T-cell (primary cell): Measurements from ENCODE around the gene MYBPC3. TPM values are rescaled to one million over a fixed set of nuclear protein-coding genes. Genes with fewer than 3 reads are reported as not detected.

ENCODE experiments used
- ATAC-seq, 4 experiments: fragments of 200-7000 bp in 3 of 4; fragments of 150-1000 bp in 1 of 4; cut with Tn5 transposase; replicated peaks in 1 of 4; 1 replicate in 3 of 4; 2 replicates in 1 of 4; pipeline ENCODE4 v1.10.0; 2021; ENCODE audit warnings: moderate library complexity in 3 of 4, mild to moderate bottlenecking in 2 of 4, moderate number of reproducible peaks in 1 of 4
- CTCF ChIA-PET, 2 donors: fragments of 300-600 bp; sonication (Branson Sonifier 250); formaldehyde crosslinking; loops; one replicate each; lab custom pipeline; 2022; ENCODE audit warnings: antibody characterized with exemption in 2 of 2; lab: Charles Lee
- POLR2A ChIA-PET, 2 donors: fragments of 300-600 bp; sonication (Branson Sonifier 250); formaldehyde crosslinking; loops; one replicate each; lab custom pipeline; 2022; ENCODE audit warnings: antibody characterized with exemption in 2 of 2; lab: Charles Lee
- DNase-seq, 35 experiments: peaks; one replicate each; pipeline versions ENCODE4 v3.0.0 to v3.0.0-alpha.2; 2013 to 2023
- H3K27ac ChIP-seq: one replicate; pipeline ENCODE4 v1.5.1; 2013; ENCODE audit warnings: low read length
- H3K27me3 ChIP-seq, 2 experiments: replicated peaks in 1 of 2; 1 replicate in 1 of 2; 2 replicates in 1 of 2; pipeline versions ENCODE4 v1.6.1 to v1.7.0; 2013; ENCODE audit warnings: low read length in 1 of 2, mixed read lengths in 1 of 2; ENCODE audit not compliant: control insufficient read depth in 2 of 2, insufficient read depth in 2 of 2; ENCODE audit errors: extremely low read depth in 1 of 2
- H3K36me3 ChIP-seq, 2 donors: 1 replicate in 1 of 2; 2 replicates in 1 of 2; pipeline versions ENCODE4 v1.6.1 to v1.7.0; 2013; ENCODE audit warnings: low read length in 1 of 2; ENCODE audit not compliant: control insufficient read depth in 2 of 2, insufficient read depth in 1 of 2; ENCODE audit errors: extremely low read depth in 1 of 2
- H3K4me1 ChIP-seq, 2 experiments: 1 replicate in 1 of 2; 2 replicates in 1 of 2; pipeline versions ENCODE4 v1.6.1 to v1.7.0; 2013; ENCODE audit warnings: low read length in 2 of 2, mixed read lengths in 1 of 2; ENCODE audit not compliant: insufficient read depth in 2 of 2, control insufficient read depth in 1 of 2; ENCODE audit errors: extremely low read depth in 1 of 2
- H3K4me3 ChIP-seq, 2 donors: 1 replicate in 1 of 2; 2 replicates in 1 of 2; pipeline versions ENCODE4 v1.5.1 to v1.7.0; 2013; ENCODE audit warnings: mild to moderate bottlenecking in 2 of 2, low read length in 1 of 2, moderate library complexity in 1 of 2; ENCODE audit not compliant: control insufficient read depth in 1 of 2; ENCODE audit errors: extremely low read depth in 1 of 2
- H3K9me3 ChIP-seq: 2 replicates; pipeline ENCODE4 v1.7.0; 2013
- H3K27ac Mint-ChIP-seq, 2 donors: one replicate each; pipeline ENCODE4 v1.8.0; 2020 to 2021; ENCODE audit warnings: mild to moderate bottlenecking in 2 of 2, mixed read lengths in 2 of 2
- H3K27me3 Mint-ChIP-seq, 2 donors: one replicate each; pipeline ENCODE4 v1.8.0; 2021 to 2022; ENCODE audit warnings: mixed read lengths in 2 of 2
- H3K36me3 Mint-ChIP-seq: one replicate; pipeline ENCODE4 v1.8.0; 2021; ENCODE audit warnings: mixed read lengths
- H3K4me1 Mint-ChIP-seq, 3 donors: one replicate each; pipeline ENCODE4 v1.8.0; 2020 to 2022; ENCODE audit warnings: mixed read lengths in 3 of 3, mild to moderate bottlenecking in 1 of 3
- H3K4me3 Mint-ChIP-seq, 3 donors: one replicate each; pipeline ENCODE4 v1.8.0; 2020 to 2022; ENCODE audit warnings: mild to moderate bottlenecking in 3 of 3, mixed read lengths in 3 of 3, moderate library complexity in 3 of 3
- H3K9me3 Mint-ChIP-seq, 3 donors: one replicate each; pipeline ENCODE4 v1.8.0; 2020 to 2022; ENCODE audit warnings: mixed read lengths in 3 of 3
- WGBS: methylation state at CpG from one replicate; pipeline ENCODE4 v1.1.5; 2013; ENCODE audit warnings: missing lambda C conversion rate; ENCODE audit not compliant: insufficient coverage; 5-methylcytosine and 5-hydroxymethylcytosine counted together
- total RNA-seq, 35 experiments: library from RNA in 6 of 35; stranded (reverse) in 6 of 35; fragments of 120-200 nt in 1 of 35; gene quantifications; one replicate each; pipeline versions ENCODE4 v1.2.1 to v1.2.4 and lab custom pipeline; 2013 to 2026

Gene MYBPC3
- total RNA-seq, 5 donors from 2014 or later (not counting 1 experiment from before 2014, with no cell fraction given) = not detected

DNA sequence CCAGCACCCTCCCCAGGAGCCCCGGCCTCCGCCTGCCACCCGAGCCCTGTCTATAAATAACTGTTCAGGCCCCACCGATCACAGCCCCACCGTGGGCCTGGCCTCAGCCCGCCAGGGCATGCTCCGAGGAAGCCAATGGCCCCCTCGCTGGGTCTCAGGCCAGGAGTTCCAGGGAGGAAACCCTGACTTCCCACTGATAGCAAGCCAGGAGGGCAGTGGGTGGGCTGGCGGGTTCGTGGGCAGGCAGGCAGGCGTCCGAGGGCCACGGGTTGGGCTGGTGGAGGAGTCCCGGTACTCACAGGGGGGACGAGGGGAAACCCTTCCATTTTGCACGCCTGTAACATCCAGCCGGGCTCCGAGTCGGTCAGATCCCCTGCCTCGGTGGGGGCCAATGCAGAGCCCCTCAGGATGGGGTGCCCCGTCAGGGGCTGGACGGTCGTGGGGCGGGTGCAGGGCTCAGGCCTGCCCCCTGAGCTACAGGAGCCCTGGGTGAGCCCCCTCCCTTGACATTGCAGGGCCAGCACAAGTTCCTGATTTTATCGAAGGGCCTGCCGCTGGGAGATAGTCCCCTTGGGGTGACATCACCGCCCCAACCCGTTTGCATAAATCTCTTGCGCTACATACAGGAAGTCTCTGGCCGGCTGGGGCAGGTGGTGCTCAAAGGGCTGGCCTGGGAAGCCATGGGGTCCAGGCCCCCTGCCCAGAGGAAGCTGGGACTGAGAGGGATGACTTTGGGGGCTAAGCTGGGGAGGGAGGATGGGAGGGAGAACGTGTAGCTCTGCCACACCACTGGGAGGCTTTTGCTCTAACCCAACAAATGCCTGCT is 25.7 kb upstream of the MYBPC3 start, which contains the start of gene SPI1:
Gene SPI1, minus strand, starts transcription at position 538 of the 826 bp plus-strand sequence. Its CDS starts 194 bp downstream, at position 344.
- POLR2A ChIA-PET = no interaction called here
- no peaks in the 10 kb centered on the region for H3K36me3 ChIP-seq
- Mint-ChIP-seq H3K4me3 (peak within 1 kb of the TSS in 1 of 3 donors; percentile 47), H3K9me3 (no peaks in the 10 kb centered on the region), H3K36me3 (no peaks in the 10 kb centered on the region), H3K27me3 (no peaks in the 10 kb centered on the region), H3K4me1 (peaks cover 2 to 6% (median 6%) of the 10 kb centered on the region in 3 donors), H3K27ac (peak within 1 kb of the TSS in 1 of 2 donors; percentile 67)
- CTCF ChIA-PET = no interaction called here
- 62% methylated on average over 26 of the region's 31 CpGs for WGBS
- H3K4me3 ChIP-seq = peak within 1 kb of the TSS in 1 of 2 donors; percentile 11
- peak in 1 of 4 experiments; percentile 33 for ATAC-seq
- no peaks in the 10 kb centered on the region for H3K9me3 ChIP-seq
- no peak within 1 kb of the TSS for H3K27ac ChIP-seq
- peak in 8 of 35 experiments; percentile 12 to 60 (median 26) for DNase-seq
- H3K4me1 ChIP-seq = peaks cover 0 to 13% of the 10 kb centered on the region in 2 experiments
- no peaks in the 10 kb centered on the region for H3K27me3 ChIP-seq

DNA sequence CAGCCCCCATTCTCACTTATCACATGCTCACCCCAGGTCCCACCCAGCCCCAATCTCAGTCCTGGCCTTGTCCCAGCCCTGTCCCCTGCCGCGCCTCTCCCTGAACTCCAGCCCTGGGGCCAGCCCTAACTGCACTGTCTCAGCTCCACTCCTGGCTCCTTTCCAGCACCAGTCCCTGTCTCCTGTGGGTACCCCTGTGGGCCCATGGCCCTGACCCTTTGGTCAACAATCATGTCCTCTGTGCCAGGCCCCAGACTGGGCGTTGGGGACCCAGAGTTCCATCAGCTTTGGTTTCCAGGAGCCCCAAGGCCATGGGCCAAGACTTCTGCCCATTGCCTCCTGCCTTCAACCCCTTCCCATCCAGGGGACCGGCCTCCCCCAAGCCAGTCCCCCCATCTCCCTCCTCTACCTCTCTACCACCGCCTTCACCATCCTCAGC is 25.1 kb upstream of the MYBPC3 start:
- peak overlapping the region in 1 of 2 donors; percentile 11 for H3K4me3 ChIP-seq
- H3K36me3 ChIP-seq = no peaks in the 10 kb centered on the region
- POLR2A ChIA-PET = no interaction called here
- no peaks in the 10 kb centered on the region for H3K9me3 ChIP-seq
- no peaks in the 10 kb centered on the region for H3K9me3 Mint-ChIP-seq
- no peaks in the 10 kb centered on the region for H3K27me3 ChIP-seq
- no peaks in the 10 kb centered on the region for H3K27me3 Mint-ChIP-seq
- peak overlapping the region in 1 of 3 donors; percentile 47 for H3K4me3 Mint-ChIP-seq
- H3K36me3 Mint-ChIP-seq = no peaks in the 10 kb centered on the region
- 77% methylated on average over 5 of the region's 5 CpGs for whole genome bisulfite sequencing
- H3K4me1 Mint-ChIP-seq = peaks cover 2 to 6% (median 5%) of the 10 kb centered on the region in 3 donors
- no peak overlapping the region for H3K27ac ChIP-seq
- no peak overlapping the region for H3K27ac Mint-ChIP-seq
- CTCF ChIA-PET = interaction anchor here in 1 of 2 donors (0.5 kb wide), 1 partner anchor 248 kb away, joined by 3 read pairs; no protein-coding TSS in a partner anchor
- DNase-seq (no peak), ATAC-seq (no peak)
- peaks cover 0 to 13% of the 10 kb centered on the region in 2 experiments for H3K4me1 ChIP-seq

DNA sequence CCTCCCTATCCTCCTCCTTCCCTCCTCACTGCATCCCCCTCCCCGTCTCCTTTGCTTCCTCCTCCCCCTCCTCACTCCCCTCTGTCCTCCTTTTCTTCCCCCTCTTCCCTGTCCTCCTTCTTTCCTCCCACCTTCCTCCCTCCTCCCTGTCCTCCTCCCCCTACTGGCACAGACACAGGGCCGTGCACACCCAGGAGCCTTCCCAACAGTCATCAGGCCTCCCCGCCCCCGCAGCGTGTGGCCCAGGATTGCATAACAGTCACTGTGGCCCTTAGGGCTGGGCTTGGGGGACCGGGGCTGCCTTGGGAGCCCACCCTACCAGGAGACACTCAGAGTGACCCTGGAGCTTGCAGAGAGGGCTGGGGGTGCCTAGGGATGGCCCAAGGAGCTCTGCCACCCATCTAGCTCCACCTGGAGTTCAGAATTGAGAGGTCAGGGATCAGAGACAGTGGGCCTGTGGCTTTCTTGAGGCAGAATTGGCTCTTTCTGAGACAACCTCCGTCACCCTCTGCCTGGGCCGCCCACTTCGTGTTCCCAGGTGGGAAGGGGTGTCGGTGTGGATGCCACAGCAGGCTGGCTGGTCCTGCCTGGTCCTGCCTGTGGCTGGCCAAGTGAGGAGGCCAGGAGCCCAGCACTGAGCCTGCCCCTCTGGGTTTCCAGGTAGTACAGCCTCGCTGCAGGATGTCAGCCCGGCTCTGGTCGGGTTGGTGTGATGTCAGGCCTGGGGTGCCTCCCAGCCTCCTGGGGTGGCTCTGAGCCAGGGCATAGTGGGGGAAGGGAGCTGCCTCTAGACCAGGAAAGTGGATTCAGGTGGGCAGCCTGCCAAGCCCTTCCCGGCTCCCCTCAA is 24.2 kb upstream of the MYBPC3 start:
- H3K27ac ChIP-seq = no peak overlapping the region
- DNase-seq (no peak), ATAC-seq (no peak)
- no peak overlapping the region for H3K27ac Mint-ChIP-seq
- no peaks in the 10 kb centered on the region for H3K36me3 Mint-ChIP-seq
- no peaks in the 10 kb centered on the region for H3K27me3 ChIP-seq
- no peaks in the 10 kb centered on the region for H3K27me3 Mint-ChIP-seq
- ChIA-PET CTCF (interaction anchor here in 1 of 2 donors (0.5 to 0.6 kb wide), 2 partner anchors 48 to 249 kb away, joined by 3 read pairs; no protein-coding TSS in a partner anchor), POLR2A (no interaction called here)
- peaks cover 0 to 13% of the 10 kb centered on the region in 2 experiments for H3K4me1 ChIP-seq
- H3K4me1 Mint-ChIP-seq = peaks cover 0 to 6% (median 2%) of the 10 kb centered on the region in 3 donors
- no peaks in the 10 kb centered on the region for H3K36me3 ChIP-seq
- no peaks in the 10 kb centered on the region for H3K9me3 ChIP-seq
- H3K9me3 Mint-ChIP-seq = no peaks in the 10 kb centered on the region
- 67% methylated on average over 8 of the region's 14 CpGs for WGBS
- no peak overlapping the region for H3K4me3 ChIP-seq
- H3K4me3 Mint-ChIP-seq = peak overlapping the region in 1 of 3 donors; percentile 47

GRCh38 chr11:47376107-47376524 is 23.6 kb upstream of the MYBPC3 start:
- peak overlapping the region in 1 of 3 donors; percentile 19 for H3K4me3 Mint-ChIP-seq
- Histone ChIP-seq H3K4me3 (no peak overlapping the region), H3K27ac (no peak overlapping the region), H3K27me3 (no peaks in the 10 kb centered on the region), H3K9me3 (no peaks in the 10 kb centered on the region), H3K36me3 (no peaks in the 10 kb centered on the region), H3K4me1 (peaks cover 0 to 13% of the 10 kb centered on the region in 2 experiments)
- no peaks in the 10 kb centered on the region for H3K36me3 Mint-ChIP-seq
- ChIA-PET POLR2A (no interaction called here), CTCF (interaction anchor here in 1 of 2 donors (0.6 kb wide), 1 partner anchor 48 kb away, joined by 3 read pairs; no protein-coding TSS in a partner anchor)
- WGBS = 80% methylated on average over 8 of the region's 8 CpGs
- no peak overlapping the region for H3K27ac Mint-ChIP-seq
- H3K27me3 Mint-ChIP-seq = no peaks in the 10 kb centered on the region
- ATAC-seq (no peak), DNase-seq (no peak)
- peaks cover 0 to 6% (median 2%) of the 10 kb centered on the region in 3 donors for H3K4me1 Mint-ChIP-seq
- H3K9me3 Mint-ChIP-seq = no peaks in the 10 kb centered on the region

DNA sequence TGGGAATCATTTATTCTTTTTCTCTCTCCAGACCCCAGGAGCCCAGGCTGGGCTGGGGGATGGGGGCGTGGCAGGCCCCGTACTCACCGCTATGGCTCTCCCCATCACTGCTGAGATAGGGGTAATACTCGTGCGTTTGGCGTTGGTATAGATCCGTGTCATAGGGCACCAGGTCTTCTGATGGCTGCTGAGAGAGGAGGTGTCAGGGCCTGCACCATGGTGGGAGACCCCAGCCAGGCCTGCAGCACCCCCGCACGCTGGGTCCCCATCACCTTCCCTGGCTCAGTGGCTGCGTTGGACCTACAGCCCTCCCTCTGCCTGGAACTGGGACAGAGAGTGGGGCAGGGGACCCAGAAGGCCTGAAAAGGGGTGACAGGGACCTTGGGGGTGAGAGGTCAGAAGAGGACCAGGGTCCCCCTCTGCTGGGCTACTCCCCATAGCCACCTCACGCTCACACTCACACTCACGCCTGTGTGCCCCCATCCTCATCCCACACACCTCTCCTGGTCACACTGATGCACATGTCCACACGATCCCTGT is 23.1 kb upstream of the MYBPC3 start:
- no peaks in the 10 kb centered on the region for H3K9me3 Mint-ChIP-seq
- WGBS = 84% methylated on average over 7 of the region's 13 CpGs
- no peak overlapping the region for H3K27ac ChIP-seq
- no peaks in the 10 kb centered on the region for H3K9me3 ChIP-seq
- H3K4me3 Mint-ChIP-seq = no peak overlapping the region
- CTCF ChIA-PET = interaction anchor here in 1 of 2 donors (2.1 kb wide), 1 partner anchor 35 kb away, joined by 18 read pairs; no protein-coding TSS in a partner anchor
- H3K27me3 ChIP-seq = no peaks in the 10 kb centered on the region
- no peak for DNase-seq
- H3K4me3 ChIP-seq = no peak overlapping the region
- no peaks in the 10 kb centered on the region for H3K36me3 ChIP-seq
- no peaks in the 10 kb centered on the region for H3K27me3 Mint-ChIP-seq
- ATAC-seq = no peak
- peaks cover 0 to 13% of the 10 kb centered on the region in 2 experiments for H3K4me1 ChIP-seq
- peaks cover 0 to 6% (median 2%) of the 10 kb centered on the region in 3 donors for H3K4me1 Mint-ChIP-seq
- H3K27ac Mint-ChIP-seq = no peak overlapping the region
- POLR2A ChIA-PET = no interaction called here
- H3K36me3 Mint-ChIP-seq = no peaks in the 10 kb centered on the region
